COR-L47 (cell line): ENCODE measurements around the gene GRK2.
A peak's percentile ranks its signal among the peaks of the same experiment; 100 is the strongest.

Source experiments
- DNase-seq: peaks from one replicate; lab custom pipeline; 2025; lab: John Stamatoyannopoulos, UW

GRK2 gene

GRCh38 chr11:67299471-67300191 lies 33.4 kb downstream of the GRK2 start:
- DNase-seq: no peak

DNA sequence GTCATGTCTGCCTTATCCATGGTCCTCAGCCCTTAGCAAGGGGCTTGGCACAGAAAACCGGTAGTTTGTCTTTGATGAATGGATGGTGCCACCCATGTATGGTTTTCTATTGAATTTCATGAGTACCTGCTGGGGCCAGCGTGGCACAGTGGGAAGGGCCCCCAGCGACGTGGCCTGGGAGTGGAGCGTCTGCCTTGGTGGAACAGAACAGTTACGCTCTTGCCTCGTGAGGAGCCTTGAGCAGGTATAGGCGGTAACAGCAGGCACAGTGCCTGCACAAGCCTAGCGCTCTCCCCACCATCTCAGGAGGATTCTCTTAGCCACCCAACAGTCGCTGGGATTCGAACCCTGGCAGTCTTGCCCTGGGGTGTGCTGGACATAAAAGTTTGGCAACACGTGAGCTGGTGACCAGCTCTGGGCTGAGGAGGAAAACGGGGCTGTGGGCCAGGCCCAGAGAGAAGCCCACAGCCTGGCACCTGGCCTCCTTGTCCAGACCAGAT lies 34.0 kb downstream of the GRK2 start:
- DNase-seq: no peak

DNA sequence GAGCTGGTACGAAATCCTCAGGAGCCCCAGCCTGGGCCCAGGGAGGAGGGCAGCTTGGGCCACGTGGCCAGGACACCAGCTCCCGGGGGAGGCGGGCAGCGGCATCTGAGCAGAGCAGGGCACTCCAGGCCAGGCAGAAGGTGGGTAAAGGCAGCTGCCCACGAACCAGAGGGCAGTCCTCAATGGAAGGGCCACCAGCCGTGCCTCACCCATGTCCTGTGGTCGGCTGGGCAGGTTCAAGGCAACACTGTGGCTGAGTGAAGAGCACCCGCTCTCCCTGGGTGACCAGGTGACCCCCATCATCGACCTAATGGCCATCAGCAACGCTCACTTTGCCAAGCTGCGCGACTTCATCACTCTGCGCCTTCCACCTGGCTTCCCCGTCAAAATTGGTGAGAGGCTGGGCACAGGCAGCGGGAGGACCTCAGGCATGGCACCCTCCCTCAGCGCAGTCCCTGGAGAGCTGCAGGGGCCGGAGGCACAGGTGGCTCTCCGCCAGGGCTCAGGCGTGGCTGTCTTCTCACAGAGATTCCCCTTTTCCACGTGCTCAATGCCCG lies 34.6 kb downstream of the GRK2 start:
- DNase-seq: no peak

DNA sequence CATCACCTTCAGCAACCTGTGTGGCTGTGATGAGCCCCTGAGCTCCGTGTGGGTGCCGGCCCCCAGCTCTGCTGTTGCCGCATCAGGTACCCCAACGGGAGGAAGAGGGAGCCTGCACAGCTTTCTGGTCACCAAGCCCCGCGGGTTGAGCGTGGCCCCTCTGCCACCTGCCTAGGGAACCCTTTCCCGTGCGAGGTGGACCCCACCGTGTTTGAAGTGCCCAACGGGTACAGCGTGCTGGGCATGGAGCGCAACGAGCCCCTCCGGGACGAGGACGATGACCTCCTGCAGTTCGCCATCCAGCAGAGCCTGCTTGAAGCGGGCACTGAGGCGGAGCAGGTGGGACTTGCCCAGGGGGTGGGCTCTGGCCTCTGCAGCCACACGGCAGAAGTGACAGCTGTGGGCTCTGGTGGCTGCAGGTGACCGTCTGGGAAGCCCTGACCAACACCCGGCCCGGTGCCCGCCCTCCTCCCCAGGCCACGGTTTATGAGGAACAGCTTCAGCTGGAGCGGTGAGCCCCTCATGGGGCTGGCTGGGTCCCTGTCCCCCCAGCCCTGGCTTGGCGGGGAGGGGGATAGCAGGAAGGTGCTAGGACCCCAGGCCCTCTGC lies 35.1 kb downstream of the GRK2 start:
- DNase-seq: no peak

DNA sequence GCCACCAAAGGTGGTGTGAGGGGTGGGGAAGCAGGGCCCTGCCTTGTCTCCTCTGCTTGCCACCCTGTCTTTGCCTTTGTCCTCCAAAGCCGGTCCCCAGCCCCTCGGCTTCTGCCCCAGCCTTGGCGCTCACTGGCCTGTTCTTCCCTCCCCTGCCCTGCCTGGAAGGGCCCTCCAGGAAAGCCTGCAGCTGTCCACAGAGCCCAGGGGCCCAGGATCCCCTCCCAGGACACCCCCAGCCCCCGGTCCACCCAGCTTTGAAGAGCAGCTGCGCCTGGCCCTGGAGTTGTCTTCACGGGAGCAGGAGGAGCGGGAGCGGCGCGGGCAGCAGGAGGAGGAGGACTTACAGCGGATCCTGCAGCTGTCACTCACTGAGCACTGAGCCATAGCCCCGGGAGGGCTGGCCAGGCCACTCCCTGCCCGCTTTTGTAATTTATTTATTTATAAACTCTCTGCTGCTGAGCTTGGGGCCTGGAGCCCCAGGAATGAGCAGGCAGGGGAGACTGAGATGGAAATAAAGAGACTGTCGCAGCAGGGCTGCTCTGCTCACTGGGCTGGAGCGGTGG lies 35.8 kb downstream of the GRK2 start:
- peak; percentile 47 for DNase-seq

- no peak for DNase-seq
These were observed 36.4 kb downstream of the GRK2 start for GRCh38 chr11:67302571-67303131.

DNA sequence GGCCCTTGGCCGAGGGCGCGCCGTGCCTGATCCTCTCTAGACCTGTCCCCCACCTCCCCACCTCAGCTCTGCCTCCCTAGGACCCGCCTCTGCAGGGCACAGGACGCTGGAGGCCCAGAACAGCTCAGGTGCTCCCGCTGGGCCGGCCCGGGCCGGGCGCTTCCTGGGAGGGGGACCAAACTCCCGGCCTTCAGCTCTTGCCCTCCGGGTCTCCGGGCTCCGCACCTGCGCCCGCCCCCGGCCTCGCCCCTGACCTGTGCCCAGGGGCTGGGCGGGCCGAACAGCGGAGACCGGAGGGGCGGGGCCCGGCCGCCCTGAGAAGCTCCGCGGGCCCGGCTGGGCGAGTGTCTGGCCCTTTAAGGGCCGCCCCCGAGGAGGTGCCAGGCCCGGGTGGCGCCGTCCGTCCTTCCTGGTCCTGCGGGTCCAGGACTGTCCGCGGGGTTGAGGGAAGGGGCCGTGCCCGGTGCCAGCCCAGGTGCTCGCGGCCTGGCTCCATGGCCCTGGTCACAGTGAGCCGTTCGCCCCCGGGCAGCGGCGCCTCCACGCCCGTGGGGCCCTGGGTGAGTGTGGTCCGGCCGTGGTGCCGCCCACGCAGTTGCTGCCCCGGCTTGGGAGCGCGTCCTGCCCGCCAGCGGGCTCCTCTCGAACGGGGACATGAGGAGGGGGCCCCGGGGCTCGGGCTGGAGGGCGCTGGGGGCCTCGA lies 37.0 kb downstream of the GRK2 start, which contains the start of gene SSH3:
Gene SSH3, plus strand, starts transcription at position 399 of the 703 bp plus-strand sequence. Its CDS starts 96 bp downstream, at position 495.
- DNase-seq: peak; percentile 40

- no peak for DNase-seq
These were observed 37.6 kb downstream of the GRK2 start for GRCh38 chr11:67303835-67304411.

- no peak for DNase-seq
These were observed 38.3 kb downstream of the GRK2 start for GRCh38 chr11:67304511-67305113.

- no peak for DNase-seq
These were observed 40.7 kb downstream of the GRK2 start for GRCh38 chr11:67306769-67307544.

DNA sequence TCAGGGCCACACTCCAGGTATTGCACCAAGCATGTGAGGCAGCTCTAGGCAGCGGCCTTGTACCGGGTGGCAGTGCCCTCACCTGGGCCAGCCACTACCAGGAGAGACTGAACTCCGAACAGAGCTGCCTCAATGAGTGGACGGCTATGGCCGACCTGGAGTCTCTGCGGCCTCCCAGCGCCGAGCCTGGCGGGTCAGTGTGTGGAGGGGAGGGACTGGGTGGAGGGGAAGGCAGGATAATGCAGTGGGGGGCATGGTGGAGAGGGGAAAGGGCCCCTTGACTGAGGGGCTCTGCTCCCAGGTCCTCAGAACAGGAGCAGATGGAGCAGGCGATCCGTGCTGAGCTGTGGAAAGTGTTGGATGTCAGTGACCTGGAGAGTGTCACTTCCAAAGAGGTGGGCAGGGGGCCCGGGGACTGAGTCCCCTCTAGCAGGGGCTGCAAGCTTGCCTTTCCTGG lies 41.3 kb downstream of the GRK2 start:
- DNase-seq: no peak

- DNase-seq: no peak
These were observed 42.0 kb downstream of the GRK2 start for GRCh38 chr11:67308031-67308866.

GRCh38 chr11:67309166-67309565 lies 42.9 kb downstream of the GRK2 start:
- no peak for DNase-seq

DNA sequence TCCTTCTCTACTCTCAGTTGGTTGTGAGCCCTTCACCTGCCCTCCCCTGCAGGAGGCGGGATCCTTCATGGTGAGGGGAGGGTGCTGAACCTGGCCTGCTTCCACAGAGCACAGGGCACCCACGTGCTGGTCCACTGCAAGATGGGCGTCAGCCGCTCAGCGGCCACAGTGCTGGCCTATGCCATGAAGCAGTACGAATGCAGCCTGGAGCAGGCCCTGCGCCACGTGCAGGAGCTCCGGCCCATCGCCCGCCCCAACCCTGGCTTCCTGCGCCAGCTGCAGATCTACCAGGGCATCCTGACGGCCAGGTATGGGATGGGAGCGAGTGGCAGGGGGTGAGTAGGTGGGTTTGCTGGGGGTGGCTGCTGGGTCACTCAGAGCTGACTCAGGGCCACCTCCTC lies 43.4 kb downstream of the GRK2 start:
- no peak for DNase-seq

DNA sequence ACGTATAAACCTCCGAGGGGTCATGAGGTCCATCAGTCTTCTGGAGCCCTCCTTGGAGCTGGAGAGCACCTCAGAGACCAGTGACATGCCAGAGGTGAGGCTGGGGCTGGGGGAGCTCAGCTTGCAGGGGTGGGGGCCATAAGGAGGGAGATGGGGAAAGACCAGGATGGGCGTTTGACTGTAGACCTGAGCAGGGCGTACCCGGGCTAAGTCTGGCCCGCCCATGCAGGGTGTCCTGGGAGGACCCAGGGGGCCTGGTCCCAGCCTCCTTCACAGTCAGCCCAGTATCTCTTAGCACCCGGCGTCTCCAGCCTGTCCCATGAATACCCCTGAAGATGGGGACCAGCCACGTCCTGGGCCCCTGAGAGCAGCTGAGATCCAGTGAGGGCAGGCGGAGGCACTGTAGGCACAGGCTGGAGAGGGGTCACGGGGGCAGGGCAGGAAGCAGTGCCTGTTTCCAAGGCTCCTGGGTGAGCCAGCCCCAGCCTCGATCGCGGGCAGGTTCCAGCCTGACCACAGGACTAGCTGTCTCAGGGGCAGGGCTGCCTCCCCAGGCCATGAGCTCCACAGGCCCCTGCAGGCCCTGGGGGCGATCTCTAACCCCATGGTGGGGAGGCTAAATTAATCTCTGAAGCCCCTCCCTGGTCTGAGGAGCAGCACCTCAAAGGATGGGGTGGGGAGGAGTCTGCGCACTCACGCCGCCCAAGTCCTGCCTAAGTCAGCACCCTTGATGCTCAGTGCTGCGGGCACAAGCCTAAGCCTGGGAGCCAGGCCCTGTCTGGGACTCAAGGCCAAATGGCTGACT lies 44.2 kb downstream of the GRK2 start:
- no peak for DNase-seq

DNA sequence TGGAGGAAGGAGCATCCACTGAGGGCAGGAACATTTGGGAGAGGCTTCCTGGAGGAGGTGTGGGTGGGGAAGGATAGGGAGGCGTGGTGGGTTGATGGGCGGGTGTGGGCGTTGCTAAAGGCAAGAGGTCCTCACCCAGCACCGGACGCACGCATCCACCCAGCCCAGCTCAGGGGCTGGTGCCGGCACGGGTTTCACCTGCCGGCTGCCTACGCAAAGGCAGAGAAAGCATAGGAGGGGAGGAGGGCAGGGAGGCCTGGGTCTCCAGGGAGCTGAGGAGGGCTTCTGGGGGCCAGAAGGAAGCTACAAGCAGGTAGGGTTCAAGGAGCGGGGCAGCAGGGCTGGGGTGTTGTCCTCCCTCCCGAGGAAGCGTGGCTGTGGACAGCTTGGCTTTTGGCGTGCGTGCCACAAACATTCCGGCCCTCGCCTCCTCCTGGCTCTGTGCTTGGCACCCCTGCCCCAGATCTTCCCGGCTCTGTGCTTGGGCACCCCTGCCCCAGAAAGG lies 44.8 kb downstream of the GRK2 start:
- no peak for DNase-seq

DNA sequence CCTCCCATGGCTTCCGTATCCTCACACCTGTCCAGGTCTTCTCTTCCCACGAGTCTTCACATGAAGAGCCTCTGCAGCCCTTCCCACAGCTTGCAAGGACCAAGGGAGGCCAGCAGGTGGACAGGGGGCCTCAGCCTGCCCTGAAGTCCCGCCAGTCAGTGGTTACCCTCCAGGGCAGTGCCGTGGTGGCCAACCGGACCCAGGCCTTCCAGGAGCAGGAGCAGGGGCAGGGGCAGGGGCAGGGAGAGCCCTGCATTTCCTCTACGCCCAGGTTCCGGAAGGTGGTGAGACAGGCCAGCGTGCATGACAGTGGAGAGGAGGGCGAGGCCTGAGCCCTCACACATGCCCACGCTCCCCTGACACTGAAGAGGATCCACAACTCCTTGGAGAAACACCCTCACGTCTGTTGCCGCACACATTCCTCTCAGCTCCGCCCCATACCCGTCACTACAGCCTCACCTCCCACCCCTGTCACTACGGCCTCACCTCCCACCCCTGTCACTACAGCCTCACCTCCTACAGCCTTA lies 45.3 kb downstream of the GRK2 start:
- DNase-seq: no peak
